Motor neuron (in vitro differentiated cells): ENCODE measurements around the gene RAB3D. TPM values are rescaled to one million over a fixed set of nuclear protein-coding genes. Genes with fewer than 3 reads are reported as not detected.
"Not testable (repeated sequence)": the region's sequence is repeated elsewhere in the genome, so short reads cannot be mapped to it uniquely, and the experiment has no call there.

Experiments used
- ATAC-seq, 8 experiments: fragments of 200-7000 bp; cut with Tn5 transposase; replicated peaks in 6 of 8; 2 replicates each; pipeline ENCODE4 v1.8.0; 2021; ENCODE audit warnings: mild to moderate bottlenecking in 8 of 8, moderate library complexity in 8 of 8
- H3K27ac ChIP-seq, 2 donors: fragments of 250-450 bp; sonication (Bioruptor Pico); 2 replicates each; pipeline ENCODE4 v1.9.0; 2021; ENCODE audit warnings: antibody characterized with exemption in 2 of 2, mild to moderate bottlenecking in 2 of 2, moderate library complexity in 1 of 2
- H3K4me1 ChIP-seq, 2 donors: fragments of 250-450 bp; sonication (Bioruptor Pico); replicated peaks in 1 of 2; 2 replicates each; pipeline ENCODE4 v1.6.1; 2021; ENCODE audit warnings: antibody characterized with exemption in 2 of 2, mild to moderate bottlenecking in 2 of 2, moderate library complexity in 1 of 2
- H3K4me3 ChIP-seq, 5 donors: fragments of 250-450 bp; sonication (Bioruptor Pico); 2 replicates each; pipeline ENCODE4 v1.9.0; 2021; ENCODE audit warnings: antibody characterized with exemption in 5 of 5, mild to moderate bottlenecking in 5 of 5, moderate library complexity in 4 of 5
- WGBS, 10 experiments: fragments of 450-650 bp; shearing (Covaris generic); methylation state at CpG; one replicate each; pipeline ENCODE4 v1.0.0; 2022; 5-methylcytosine and 5-hydroxymethylcytosine counted together
- in situ Hi-C, 9 experiments: fragments of 400-800 bp; cut with MboI; loops; one replicate each; pipeline ENCODE4 v1.15.0; 2021; ENCODE audit warnings: low sequenced_read_pairs in 9 of 9, low pct_unique_long_range_greater_than_20kb in 2 of 9; ENCODE audit not compliant: unreplicated experiment in 9 of 9
- total RNA-seq, 8 experiments: library from RNA; unstranded; fragments of 300-600 nt; gene quantifications; 2 replicates each; pipeline versions ENCODE4 v1.2.3 to v1.2.4, GENCODE V29; 2022

The RAB3D gene
- total RNA-seq, 8 experiments from 2014 or later = 7.6 to 21.6 (median 10.7) TPM

DNA sequence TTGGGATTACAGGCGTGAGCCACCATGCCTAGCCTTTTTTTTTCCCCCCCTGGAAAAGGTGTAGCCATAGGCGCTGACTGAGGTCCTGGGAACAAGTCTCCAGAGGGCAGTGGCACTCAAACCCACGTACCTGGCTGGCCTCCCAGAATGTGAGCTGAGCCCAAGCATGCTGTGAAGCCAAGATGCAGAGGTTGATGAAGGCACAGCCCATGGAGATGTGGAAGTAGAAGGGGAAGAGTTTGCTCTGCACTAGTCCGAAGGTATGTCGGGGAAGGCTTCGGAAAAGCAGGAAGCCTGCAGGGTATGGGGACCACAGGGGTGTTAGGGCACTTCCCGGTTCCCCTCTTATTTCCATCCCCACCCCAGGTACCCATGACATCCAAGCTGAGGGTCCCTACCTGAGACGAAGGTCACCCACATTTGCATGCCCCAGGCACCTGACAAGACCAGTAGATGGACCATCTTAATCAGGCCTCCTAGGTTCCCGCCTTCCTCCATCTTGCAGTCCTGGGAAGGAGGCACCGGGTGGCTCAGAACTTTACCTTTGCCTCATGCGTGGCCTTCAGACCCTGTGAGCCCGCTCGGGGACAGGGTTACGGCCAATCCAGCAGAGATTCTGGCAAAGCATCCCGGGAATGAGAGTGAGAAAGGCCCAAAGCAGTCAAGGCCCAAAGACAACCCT lies 5.8 kb upstream of the RAB3D start:
- WGBS, 10 experiments = 0 to 40% (median 25%) methylated on average over 1 to 5 of the region's 15 CpGs; no CpG with 5 or more reads in 6 of the 10 experiments
- Histone ChIP-seq H3K4me1 (peaks cover 7 to 9% of the 10 kb centered on the region in 2 donors), H3K4me3 (peak overlapping the region; percentile 50 to 92 (median 72)), H3K27ac (no peak overlapping the region)
- ATAC-seq = no peak
- in situ Hi-C loops = no loop called here

DNA sequence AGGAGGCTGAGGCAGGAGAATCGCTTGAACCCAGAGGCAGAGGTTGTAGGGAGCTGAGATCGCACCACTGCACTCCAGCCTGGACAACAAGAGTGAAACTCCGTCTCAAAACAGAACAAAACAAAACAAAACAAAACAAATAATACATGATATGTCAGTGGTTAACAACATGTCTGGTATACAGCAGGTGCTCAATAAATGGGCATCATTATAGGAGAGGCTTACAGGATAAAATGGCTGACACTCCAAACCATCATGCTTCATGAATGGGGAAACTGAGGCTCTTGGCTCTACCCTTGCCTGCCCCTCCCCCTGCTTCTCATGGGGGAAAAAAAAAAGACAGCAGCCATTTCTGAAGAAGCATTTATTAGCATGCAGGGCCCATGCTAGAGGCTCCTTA lies 3.0 kb upstream of the RAB3D start:
- in situ Hi-C loops = no loop called here
- no peak for ATAC-seq
- WGBS, 10 experiments = 64 to 100% (median 87%) methylated on average over 2 to 3 of the region's 3 CpGs; no CpG with 5 or more reads in 4 of the 10 experiments
- peaks cover 16 to 18% of the 10 kb centered on the region in 2 donors for H3K4me1 ChIP-seq
- H3K4me3 ChIP-seq = no peak overlapping the region
- no peak overlapping the region for H3K27ac ChIP-seq

DNA sequence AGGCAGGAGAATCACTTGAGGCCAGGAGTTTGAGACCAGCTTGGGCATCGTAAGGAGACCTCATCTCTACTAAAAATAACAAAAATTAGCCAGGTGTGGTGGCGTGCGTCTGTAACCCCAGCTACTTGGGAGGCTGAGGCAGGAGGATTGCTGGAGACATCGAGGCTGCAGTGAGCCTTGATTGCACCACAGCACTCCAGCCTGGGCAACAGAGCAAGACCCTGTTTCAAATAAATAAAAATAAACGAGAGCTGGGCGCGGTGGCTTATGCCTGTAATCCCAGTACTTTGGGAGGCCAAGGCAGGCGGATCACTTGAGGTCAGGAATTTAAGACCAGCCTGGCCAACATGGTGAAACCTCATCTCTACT lies 626 bp upstream of the RAB3D start:
- peaks cover 10 to 17% of the 10 kb centered on the region in 2 donors for H3K4me1 ChIP-seq
- in situ Hi-C loops, ATAC-seq, H3K27ac ChIP-seq: not testable (repeated sequence)
- 20 to 100% (median 87%) methylated on average over 1 to 6 of the region's 8 CpGs; no CpG with 5 or more reads in 4 of the 10 experiments for WGBS, 10 experiments
- peak overlapping the region in 4 of 5 donors; percentile 53 to 68 (median 58) for H3K4me3 ChIP-seq

DNA sequence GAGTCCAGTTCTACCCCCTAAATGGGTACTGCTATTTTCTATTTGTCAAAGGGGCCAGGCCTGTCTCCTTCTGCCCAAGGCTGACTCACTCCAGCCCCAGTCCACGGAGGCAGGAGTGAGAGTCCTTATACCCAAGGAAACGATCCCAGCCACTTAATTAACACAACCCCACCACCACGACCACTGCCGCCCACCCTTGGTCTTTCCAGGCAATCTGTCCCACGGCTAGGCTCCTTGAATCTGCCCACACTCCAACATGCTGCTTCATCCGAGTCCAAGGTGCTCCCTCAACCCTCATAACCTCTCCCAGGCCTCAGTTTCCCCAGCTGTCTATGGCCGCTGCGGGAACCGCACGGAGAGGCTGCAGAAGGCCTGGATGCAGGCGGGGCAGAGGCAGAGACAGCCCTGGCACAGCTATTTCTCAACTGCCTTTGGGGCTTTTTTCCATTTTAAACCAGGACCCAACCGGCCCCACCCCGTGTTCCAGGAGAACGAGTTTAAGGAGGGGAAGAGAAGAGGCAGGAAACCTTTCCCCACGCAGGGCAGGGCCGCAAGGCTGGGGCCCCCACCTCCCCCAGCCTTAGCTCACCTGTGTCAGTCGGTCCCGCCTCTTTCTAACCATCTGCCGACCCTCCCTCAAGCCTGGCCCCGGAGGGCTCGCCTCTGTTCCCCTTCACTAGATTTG lies 746 bp downstream of the RAB3D start:
- ATAC-seq = peak in 3 of 8 experiments; percentile 44 to 47 (median 46)
- Histone ChIP-seq H3K4me3 (peak overlapping the region; percentile 51 to 68 (median 55)), H3K27ac (peak overlapping the region in 1 of 2 donors; percentile 46), H3K4me1 (peaks cover 7 to 11% of the 10 kb centered on the region in 2 donors)
- 12 to 70% (median 22%) methylated on average over 1 to 11 of the region's 21 CpGs; no CpG with 5 or more reads in 4 of the 10 experiments for WGBS, 10 experiments
- in situ Hi-C loops = no loop called here

DNA sequence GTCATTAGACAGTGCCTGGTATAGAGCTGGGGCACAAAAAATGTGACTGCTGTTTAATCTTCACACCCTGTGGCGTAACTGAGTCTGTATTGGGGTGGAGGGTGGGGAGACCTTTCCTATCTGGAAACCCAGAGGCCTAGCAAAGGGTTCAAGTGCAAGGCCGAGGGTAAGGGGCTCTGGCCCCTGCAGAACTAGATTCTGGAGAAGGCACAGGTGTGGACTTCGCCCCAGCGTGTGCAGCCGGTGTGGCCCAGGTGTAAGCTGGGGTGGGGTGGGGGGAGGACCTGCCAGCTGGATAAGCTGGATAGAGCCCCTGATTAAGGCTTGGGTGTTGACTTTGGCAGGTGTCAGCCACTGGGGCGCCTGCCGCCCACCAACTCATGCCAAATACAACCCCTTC lies 1.3 kb downstream of the RAB3D start:
- in situ Hi-C loops = no loop called here
- no peak overlapping the region for H3K4me3 ChIP-seq

DNA sequence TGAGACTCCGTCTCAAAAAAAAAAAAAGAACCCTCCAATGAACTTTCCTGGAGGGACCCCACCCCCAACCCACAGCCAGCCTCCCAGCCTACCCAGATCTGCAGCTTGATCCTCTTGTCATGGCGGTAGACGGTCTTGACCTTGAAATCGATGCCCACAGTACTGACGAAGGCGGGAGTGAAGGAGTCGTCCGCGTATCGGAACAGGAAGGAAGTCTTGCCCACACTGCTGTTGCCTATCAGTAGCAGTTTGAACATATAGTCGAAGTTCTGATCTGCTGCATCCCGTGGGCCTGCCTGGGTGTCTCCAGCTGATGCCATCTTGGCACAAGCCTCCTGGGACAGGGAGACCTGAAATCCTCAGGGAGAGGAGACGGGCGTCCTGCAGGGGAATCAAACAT lies 2.4 kb downstream of the RAB3D start:
- Histone ChIP-seq H3K4me1 (peaks cover 7 to 11% of the 10 kb centered on the region in 2 donors), H3K4me3 (no peak overlapping the region), H3K27ac (no peak overlapping the region)
- ATAC-seq = no peak
- in situ Hi-C loops = no loop called here
- WGBS, 10 experiments = 83 to 100% (median 96%) methylated on average over 1 to 9 of the region's 14 CpGs; no CpG with 5 or more reads in 3 of the 10 experiments

More for the DNA sequence above, 1.3 kb downstream of the RAB3D start:
- ATAC-seq = no peak
- 62 to 100% (median 92%) methylated on average over 1 to 4 of the region's 7 CpGs; no CpG with 5 or more reads in 5 of the 10 experiments for WGBS, 10 experiments
- H3K4me1 ChIP-seq = peaks cover 7 to 11% of the 10 kb centered on the region in 2 donors
- H3K27ac ChIP-seq = no peak overlapping the region

DNA sequence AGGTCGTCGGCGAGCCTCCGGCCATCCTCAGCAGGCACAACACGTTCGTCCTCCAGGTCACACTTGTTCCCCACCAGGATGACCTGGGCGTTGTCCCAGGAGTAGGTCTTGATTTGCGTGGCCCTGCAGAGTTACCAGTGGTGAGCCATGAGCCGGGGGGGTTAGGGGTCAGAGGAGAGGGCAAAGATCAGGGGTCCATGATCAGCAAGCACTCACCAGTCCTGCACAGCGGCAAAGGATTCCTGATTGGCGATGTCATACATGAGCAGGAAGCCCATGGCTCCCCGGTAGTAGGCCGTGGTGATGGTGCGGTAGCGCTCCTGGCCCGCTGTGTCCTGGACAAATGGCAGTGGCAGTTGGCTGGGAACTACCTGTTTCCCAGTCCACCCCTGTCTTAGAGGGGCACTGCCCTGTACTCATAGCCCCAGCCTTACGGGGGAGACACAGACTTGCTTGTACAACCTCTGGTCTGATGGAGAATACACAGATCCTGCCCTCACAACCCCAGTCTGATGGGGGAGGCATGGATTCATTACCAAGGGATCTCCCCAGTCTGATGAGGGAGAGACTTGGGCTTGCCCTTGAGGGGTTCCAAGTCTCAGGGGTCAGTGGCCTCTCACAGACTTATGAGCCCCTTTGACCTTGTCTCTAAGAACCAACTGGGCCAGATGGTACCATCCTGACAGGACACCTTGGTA lies 3.9 kb downstream of the RAB3D start:
- H3K4me1 ChIP-seq = peaks cover 7 to 11% of the 10 kb centered on the region in 2 donors
- H3K4me3 ChIP-seq = no peak overlapping the region
- in situ Hi-C loops = no loop called here
- no peak for ATAC-seq
- H3K27ac ChIP-seq = no peak overlapping the region
- 90 to 100% (median 98%) methylated on average over 1 to 12 of the region's 17 CpGs; no CpG with 5 or more reads in 4 of the 10 experiments for WGBS, 10 experiments

DNA sequence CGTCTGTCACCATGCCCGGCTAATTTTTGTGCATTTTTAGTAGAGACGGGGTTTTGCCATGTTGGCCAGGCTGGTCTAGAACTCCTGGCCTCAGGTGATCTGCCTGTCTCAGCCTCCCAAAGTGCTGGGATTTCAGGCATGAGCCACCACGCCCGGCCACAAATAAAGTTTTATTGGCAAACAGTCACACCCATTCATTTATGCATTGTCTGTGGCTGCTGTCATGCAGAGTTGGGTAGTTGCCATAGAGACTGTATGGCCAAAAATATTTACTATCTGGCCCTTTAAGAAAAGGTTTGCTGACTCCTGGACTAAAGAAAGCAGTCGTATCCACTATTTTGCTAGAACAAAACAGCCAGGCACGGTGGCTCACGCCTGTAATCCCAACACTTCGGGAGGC lies 5.6 kb downstream of the RAB3D start:
- WGBS, 10 experiments = 56 to 92% (median 71%) methylated on average over 1 to 6 of the region's 9 CpGs; no CpG with 5 or more reads in 1 of the 10 experiments
- ATAC-seq = peak in 2 of 8 experiments; percentile 19 to 22

DNA sequence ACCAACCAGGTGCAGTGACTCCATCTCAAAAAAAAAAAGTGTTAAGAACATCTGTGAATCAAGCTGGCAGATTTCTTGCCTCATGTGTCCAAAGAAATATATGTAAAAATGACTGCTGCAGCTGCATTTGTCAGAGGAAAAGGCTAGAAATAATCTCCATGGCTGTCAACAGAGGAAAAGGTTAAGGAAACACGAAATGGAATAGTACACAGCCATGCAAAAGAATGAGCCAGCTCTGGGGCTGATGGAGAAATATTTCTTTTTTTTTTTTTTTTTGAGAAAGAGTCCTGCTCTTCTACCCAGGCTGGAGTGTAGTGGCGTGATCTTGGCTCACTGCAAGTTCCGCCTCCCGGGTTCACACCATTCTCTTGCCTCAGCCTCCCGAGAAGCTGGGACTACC lies 6.6 kb downstream of the RAB3D start:
- ATAC-seq = no peak
- 67 to 100% (median 86%) methylated on average over 1 to 5 of the region's 5 CpGs; no CpG with 5 or more reads in 2 of the 10 experiments for WGBS, 10 experiments
- H3K4me1 ChIP-seq = no peaks in the 10 kb centered on the region
- no peak overlapping the region for H3K27ac ChIP-seq
- H3K4me3 ChIP-seq = no peak overlapping the region
- in situ Hi-C loops = no loop called here

More for the DNA sequence above, 5.6 kb downstream of the RAB3D start:
- in situ Hi-C loops, H3K4me3 ChIP-seq, H3K27ac ChIP-seq: not testable (repeated sequence)
- H3K4me1 ChIP-seq = peaks cover 7 to 10% of the 10 kb centered on the region in 2 donors

DNA sequence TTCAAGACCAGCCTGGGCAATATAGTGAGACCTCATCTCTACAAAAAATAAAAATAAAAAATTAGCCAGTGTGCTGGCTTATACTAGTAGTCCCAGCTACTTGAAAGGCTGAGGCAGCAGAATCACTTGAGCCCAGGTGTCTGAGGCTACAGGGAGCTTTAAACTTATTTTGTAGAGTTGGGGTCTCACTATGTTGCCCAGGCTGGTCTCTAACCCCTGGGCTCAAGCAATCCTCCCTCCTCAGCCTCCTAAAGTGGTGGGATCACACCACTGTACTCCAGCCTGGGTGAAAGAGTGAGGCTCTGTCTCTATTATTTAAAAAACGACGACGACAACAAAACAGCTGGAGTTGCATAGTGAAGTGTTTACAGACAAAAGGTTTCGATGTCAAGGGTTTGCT lies 8.0 kb downstream of the RAB3D start:
- H3K4me1 ChIP-seq = no peaks in the 10 kb centered on the region
- H3K4me3 ChIP-seq = no peak overlapping the region
- in situ Hi-C loops = no loop called here
- H3K27ac ChIP-seq = no peak overlapping the region
- WGBS, 10 experiments = 38 to 100% (median 90%) methylated on average over 1 to 4 of the region's 4 CpGs; no CpG with 5 or more reads in 2 of the 10 experiments
- ATAC-seq = no peak

DNA sequence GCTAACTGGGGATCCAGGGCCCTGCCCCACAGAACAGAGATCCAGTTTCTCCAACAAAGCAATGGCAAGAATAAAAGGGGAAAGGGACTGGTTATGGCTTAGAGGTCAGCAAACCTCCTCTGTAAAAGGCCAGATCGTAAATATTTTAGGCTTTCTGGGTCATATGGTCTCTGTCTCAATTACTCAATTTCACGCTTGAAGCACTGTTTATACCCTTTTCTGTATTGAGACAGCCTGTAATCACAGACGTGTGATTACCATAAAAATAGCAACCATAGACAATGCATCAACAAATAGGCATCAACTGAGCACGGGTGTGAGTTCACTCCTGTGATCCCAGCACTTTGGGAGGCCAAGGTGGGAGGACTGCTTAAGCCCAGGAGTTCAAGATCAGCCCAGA lies 9.3 kb downstream of the RAB3D start:
- no peaks in the 10 kb centered on the region for H3K4me1 ChIP-seq
- peak in 3 of 8 experiments; percentile 29 to 75 (median 72) for ATAC-seq
- in situ Hi-C loops = no loop called here
- no peak overlapping the region for H3K4me3 ChIP-seq
- peak overlapping the region in 1 of 2 donors; percentile 19 for H3K27ac ChIP-seq
- WGBS, 10 experiments = 17 to 100% (median 17%) methylated on average over 1 to 2 of the region's 4 CpGs; no CpG with 5 or more reads in 7 of the 10 experiments

DNA sequence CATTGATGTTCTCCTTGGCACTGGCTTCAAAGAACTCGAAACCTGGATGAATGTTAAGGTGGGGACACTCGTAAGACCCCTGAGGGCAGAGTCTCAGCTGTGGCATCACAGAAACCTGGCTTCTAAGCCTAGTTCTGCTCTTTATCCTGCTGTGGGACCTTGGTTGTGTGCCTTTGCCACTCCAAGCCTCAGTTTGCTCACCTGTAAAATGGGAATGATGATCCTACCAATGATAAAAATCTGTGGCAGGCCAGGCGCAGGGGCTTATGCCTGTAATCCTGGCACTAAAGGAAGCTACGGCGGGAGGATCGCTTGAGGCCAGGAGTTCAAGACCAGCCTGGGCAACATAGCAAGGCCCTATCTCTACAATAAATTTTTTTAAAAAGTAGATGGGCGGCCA lies 13.9 kb downstream of the RAB3D start:
- no peak for ATAC-seq
- WGBS, 10 experiments = 89 to 100% (median 96%) methylated on average over 3 to 6 of the region's 7 CpGs; no CpG with 5 or more reads in 4 of the 10 experiments
- H3K4me1 ChIP-seq = peaks cover 2 to 17% of the 10 kb centered on the region in 2 donors
- in situ Hi-C loops = no loop called here
- no peak overlapping the region for H3K27ac ChIP-seq
- H3K4me3 ChIP-seq = no peak overlapping the region
